CD8-positive, alpha-beta memory T cell (primary cell): ENCODE results near the gene KIF1B. TPM values are rescaled to one million over a fixed set of nuclear protein-coding genes. Genes with fewer than 3 reads are reported as not detected.
A peak's percentile ranks its signal among the peaks of the same experiment; 100 is the strongest.

Experiments
- CTCF ChIA-PET: fragments of 350-600 bp; sonication (Branson Sonifier 250); formaldehyde crosslinking; loops from one replicate; lab custom pipeline; 2021; ENCODE audit warnings: antibody characterized with exemption; lab: Charles Lee
- POLR2A ChIA-PET: fragments of 350-600 bp; sonication (Branson Sonifier 250); formaldehyde crosslinking; loops from one replicate; lab custom pipeline; 2021; ENCODE audit warnings: antibody characterized with exemption; lab: Charles Lee
- DNase-seq, 5 donors: peaks; one replicate each; pipeline versions ENCODE4 v3.0.0 to v3.0.0-alpha.2; 2020 to 2022; ENCODE audit warnings: mixed read lengths in 1 of 5
- H3K27ac ChIP-seq: one replicate; pipeline ENCODE4 v1.7.0; 2013; ENCODE audit warnings: low read depth, mild to moderate bottlenecking, low read length, moderate library complexity
- H3K27me3 ChIP-seq: 2 replicates; pipeline ENCODE4 v1.7.0; 2013; ENCODE audit warnings: low read length, mild to moderate bottlenecking; ENCODE audit not compliant: insufficient read depth, poor library complexity, severe bottlenecking
- H3K36me3 ChIP-seq: 2 replicates; pipeline ENCODE4 v1.7.0; 2013; ENCODE audit warnings: mild to moderate bottlenecking, low read length, moderate library complexity; ENCODE audit not compliant: insufficient read depth
- H3K4me1 ChIP-seq: 2 replicates; pipeline ENCODE4 v1.7.0; 2013; ENCODE audit warnings: mild to moderate bottlenecking, low read length, moderate library complexity; ENCODE audit not compliant: insufficient read depth
- H3K4me3 ChIP-seq: 2 replicates; pipeline ENCODE4 v1.7.0; 2013; ENCODE audit warnings: mild to moderate bottlenecking, low read length
- H3K9me3 ChIP-seq: 2 replicates; pipeline ENCODE4 v1.7.0; 2013; ENCODE audit warnings: mild to moderate bottlenecking, low read length
- H3K27ac Mint-ChIP-seq, 8 donors: one replicate each; pipeline ENCODE4 v1.8.0; 2020 to 2021; ENCODE audit warnings: mixed read lengths in 8 of 8, mild to moderate bottlenecking in 6 of 8, inconsistent platforms in 3 of 8, moderate library complexity in 3 of 8
- H3K27me3 Mint-ChIP-seq, 2 donors: one replicate each; pipeline ENCODE4 v1.8.0; 2020 to 2021; ENCODE audit warnings: mixed read lengths in 2 of 2, mild to moderate bottlenecking in 1 of 2, moderate library complexity in 1 of 2
- H3K36me3 Mint-ChIP-seq, 3 donors: one replicate each; pipeline ENCODE4 v1.8.0; 2020 to 2021; ENCODE audit warnings: mixed read lengths in 3 of 3, inconsistent platforms in 1 of 3, mild to moderate bottlenecking in 1 of 3
- H3K4me1 Mint-ChIP-seq, 3 donors: one replicate each; pipeline ENCODE4 v1.8.0; 2020 to 2021; ENCODE audit warnings: mixed read lengths in 3 of 3, inconsistent platforms in 1 of 3, mild to moderate bottlenecking in 1 of 3
- H3K4me3 Mint-ChIP-seq, 7 donors: one replicate each; pipeline ENCODE4 v1.8.0; 2020 to 2021; ENCODE audit warnings: mixed read lengths in 7 of 7, mild to moderate bottlenecking in 6 of 7, moderate library complexity in 4 of 7, inconsistent platforms in 2 of 7
- H3K9me3 Mint-ChIP-seq, 5 donors: one replicate each; pipeline ENCODE4 v1.8.0; 2020 to 2022; ENCODE audit warnings: mixed read lengths in 5 of 5, mild to moderate bottlenecking in 3 of 5, moderate library complexity in 2 of 5, inconsistent platforms in 1 of 5
- polyA plus RNA-seq: library from polyadenylated mRNA; unstranded; fragments of 300-500 nt; fragmentation: Illumina TruSeq; gene quantifications from one replicate; pipeline ENCODE4 v1.2.3, GENCODE V29; 2021
- total RNA-seq, 2 experiments: library from RNA; stranded (reverse); gene quantifications; one replicate each; pipeline ENCODE4 v1.2.3, GENCODE V29; 2021

The KIF1B gene
- total and polyA plus RNA-seq, 3 experiments from 2014 or later, result 2.6 to 17.8 (median 17.5) TPM

DNA sequence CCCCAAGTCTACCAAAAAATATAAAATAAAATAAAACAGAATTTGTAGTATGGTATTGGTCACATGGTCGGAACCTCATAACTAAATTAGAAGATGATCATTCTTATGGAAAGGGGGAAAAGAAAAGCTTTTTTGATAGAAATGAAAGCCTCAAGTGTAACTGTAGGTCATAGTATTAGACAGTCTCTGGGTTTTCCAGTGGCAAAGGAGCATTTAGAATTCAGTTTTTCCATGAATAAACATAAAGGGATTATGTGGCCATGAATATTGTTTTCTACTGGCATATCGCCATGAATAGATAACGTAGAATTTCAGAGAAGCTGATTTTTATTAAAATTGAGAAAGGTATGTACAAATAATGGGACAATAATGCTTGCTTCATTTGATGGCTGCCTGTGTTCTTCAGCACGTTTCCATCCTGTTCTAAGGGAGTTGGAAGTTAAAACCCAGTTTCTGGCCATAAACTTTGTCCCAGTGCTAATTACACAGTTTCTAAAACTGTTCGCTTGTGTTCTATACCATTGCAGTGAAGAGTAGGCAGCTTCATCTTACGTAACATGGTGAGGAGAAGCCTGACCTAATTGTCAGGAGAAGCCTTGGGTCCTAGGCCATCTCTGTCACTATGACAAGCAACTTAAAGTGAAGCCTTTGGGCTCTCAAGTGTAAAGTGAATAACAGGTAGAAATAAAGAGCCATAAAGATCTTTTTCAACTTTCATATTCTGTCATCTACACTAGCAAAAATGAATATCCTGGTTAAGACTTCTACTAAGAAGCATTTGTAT is 118.0 kb downstream of the KIF1B start:
- POLR2A ChIA-PET, result no interaction called here
- CTCF ChIA-PET, result no interaction called here

DNA sequence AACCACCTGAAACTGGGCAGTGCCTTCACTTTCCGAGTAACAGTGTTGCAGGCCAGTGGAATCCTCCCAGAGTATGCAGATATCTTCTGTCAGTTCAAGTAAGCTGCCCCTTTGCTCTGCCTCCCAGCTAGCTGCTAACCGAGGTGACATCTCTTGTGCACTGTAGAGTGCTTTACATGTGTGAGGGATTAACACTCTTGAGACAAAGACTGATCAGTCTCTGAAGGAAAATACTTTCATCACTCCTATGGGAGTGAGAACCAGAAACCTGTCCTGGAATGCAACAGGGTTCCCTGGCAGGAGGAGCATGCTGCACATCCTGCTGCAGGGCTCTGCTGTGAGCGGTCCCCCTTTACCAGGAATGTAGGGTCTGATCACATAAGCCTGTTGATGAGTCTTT is 127.1 kb downstream of the KIF1B start:
- Histone ChIP-seq H3K27ac (no peak overlapping the region), H3K4me3 (no peak overlapping the region), H3K36me3 (no peaks in the 10 kb centered on the region), H3K27me3 (no peaks in the 10 kb centered on the region), H3K4me1 (no peaks in the 10 kb centered on the region), H3K9me3 (no peaks in the 10 kb centered on the region)
- H3K27me3 Mint-ChIP-seq, result no peaks in the 10 kb centered on the region
- H3K4me1 Mint-ChIP-seq, result no peaks in the 10 kb centered on the region
- H3K36me3 Mint-ChIP-seq, result peaks cover 0 to 74% (median 16%) of the 10 kb centered on the region in 3 donors
- POLR2A ChIA-PET, result no interaction called here
- no peak for DNase-seq
- no peak overlapping the region for H3K4me3 Mint-ChIP-seq
- peak overlapping the region in 1 of 8 donors; percentile 1 for H3K27ac Mint-ChIP-seq
- no peaks in the 10 kb centered on the region for H3K9me3 Mint-ChIP-seq
- CTCF ChIA-PET, result interaction anchor here (1.3 kb wide), 1 partner anchor 128 kb away, joined by 11 read pairs; the partner anchor contains the start of gene KIF1B

More for the DNA sequence above, 118.0 kb downstream of the KIF1B start:
- Mint-ChIP-seq H3K4me3 (no peak overlapping the region), H3K27me3 (no peaks in the 10 kb centered on the region), H3K4me1 (peaks cover 4 to 19% (median 10%) of the 10 kb centered on the region in 3 donors), H3K9me3 (no peaks in the 10 kb centered on the region), H3K27ac (no peak overlapping the region), H3K36me3 (peaks cover 3 to 39% (median 12%) of the 10 kb centered on the region in 3 donors)
- Histone ChIP-seq H3K27ac (no peak overlapping the region), H3K9me3 (no peaks in the 10 kb centered on the region), H3K27me3 (no peaks in the 10 kb centered on the region), H3K4me1 (no peaks in the 10 kb centered on the region), H3K36me3 (peaks cover 7% of the 10 kb centered on the region), H3K4me3 (no peak overlapping the region)
- no peak for DNase-seq

DNA sequence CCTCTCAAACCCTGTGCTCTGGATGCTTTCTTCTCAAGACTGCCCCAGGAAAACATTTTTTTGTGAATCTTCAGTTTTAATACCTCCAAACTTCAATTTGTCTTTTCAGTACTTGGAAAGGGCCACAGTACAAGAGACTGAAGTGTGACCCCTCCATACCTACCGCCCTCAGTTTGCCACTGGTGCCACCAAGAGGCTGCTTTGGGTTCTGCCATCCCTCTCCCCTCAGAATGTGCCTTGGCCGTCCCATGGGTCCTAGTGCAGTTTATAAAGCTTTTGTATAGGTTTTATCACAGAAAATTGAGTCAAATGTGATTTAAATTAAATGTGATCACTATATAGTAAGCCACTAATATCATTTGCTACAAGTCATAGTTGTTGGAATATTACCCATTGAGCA is 127.7 kb downstream of the KIF1B start:
- Mint-ChIP-seq H3K4me3 (no peak overlapping the region), H3K27me3 (no peaks in the 10 kb centered on the region), H3K27ac (peak overlapping the region in 2 of 8 donors; percentile 17 to 68), H3K36me3 (peaks cover 2 to 79% (median 16%) of the 10 kb centered on the region in 3 donors), H3K4me1 (no peaks in the 10 kb centered on the region), H3K9me3 (no peaks in the 10 kb centered on the region)
- DNase-seq, result peak in 4 of 5 donors; percentile 4 to 50 (median 17)
- no peaks in the 10 kb centered on the region for H3K36me3 ChIP-seq
- H3K4me3 ChIP-seq, result no peak overlapping the region
- no peaks in the 10 kb centered on the region for H3K4me1 ChIP-seq
- ChIA-PET CTCF (interaction anchor here (1.3 kb wide), 1 partner anchor 128 kb away, joined by 11 read pairs; the partner anchor contains the start of gene KIF1B), POLR2A (no interaction called here)
- H3K9me3 ChIP-seq, result no peaks in the 10 kb centered on the region
- H3K27me3 ChIP-seq, result no peaks in the 10 kb centered on the region
- no peak overlapping the region for H3K27ac ChIP-seq

DNA sequence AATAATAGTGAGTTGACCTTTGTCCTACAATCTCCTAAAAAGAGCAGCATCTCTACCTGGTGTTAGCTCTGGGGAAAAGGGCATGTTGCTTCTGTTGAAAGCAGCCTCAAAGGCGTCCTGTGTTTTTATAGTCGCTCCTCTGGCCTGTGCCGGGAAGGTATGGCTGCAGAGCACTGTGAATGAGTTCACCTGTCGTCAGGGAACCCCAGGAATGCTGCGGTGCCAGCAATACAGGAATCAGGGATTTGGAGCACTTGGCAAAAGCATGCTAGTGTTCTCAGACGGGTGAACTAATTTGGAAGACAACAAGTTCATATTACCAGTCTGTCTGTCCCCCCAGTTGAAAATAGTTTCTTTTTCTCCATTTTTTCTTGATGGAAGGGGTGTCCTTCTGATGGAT is 128.2 kb downstream of the KIF1B start:
- no peaks in the 10 kb centered on the region for H3K27me3 ChIP-seq
- no peak overlapping the region for H3K27ac ChIP-seq
- CTCF ChIA-PET, result interaction anchor here (1.3 kb wide), 1 partner anchor 129 kb away, joined by 11 read pairs; the partner anchor contains the start of gene KIF1B
- no peaks in the 10 kb centered on the region for H3K9me3 Mint-ChIP-seq
- peaks cover 4 to 82% (median 16%) of the 10 kb centered on the region in 3 donors for H3K36me3 Mint-ChIP-seq
- no peak for DNase-seq
- H3K27ac Mint-ChIP-seq, result no peak overlapping the region
- no peaks in the 10 kb centered on the region for H3K4me1 ChIP-seq
- no peaks in the 10 kb centered on the region for H3K4me1 Mint-ChIP-seq
- POLR2A ChIA-PET, result no interaction called here
- H3K27me3 Mint-ChIP-seq, result no peaks in the 10 kb centered on the region
- H3K9me3 ChIP-seq, result no peaks in the 10 kb centered on the region
- H3K4me3 ChIP-seq, result no peak overlapping the region
- H3K4me3 Mint-ChIP-seq, result no peak overlapping the region
- H3K36me3 ChIP-seq, result no peaks in the 10 kb centered on the region

DNA sequence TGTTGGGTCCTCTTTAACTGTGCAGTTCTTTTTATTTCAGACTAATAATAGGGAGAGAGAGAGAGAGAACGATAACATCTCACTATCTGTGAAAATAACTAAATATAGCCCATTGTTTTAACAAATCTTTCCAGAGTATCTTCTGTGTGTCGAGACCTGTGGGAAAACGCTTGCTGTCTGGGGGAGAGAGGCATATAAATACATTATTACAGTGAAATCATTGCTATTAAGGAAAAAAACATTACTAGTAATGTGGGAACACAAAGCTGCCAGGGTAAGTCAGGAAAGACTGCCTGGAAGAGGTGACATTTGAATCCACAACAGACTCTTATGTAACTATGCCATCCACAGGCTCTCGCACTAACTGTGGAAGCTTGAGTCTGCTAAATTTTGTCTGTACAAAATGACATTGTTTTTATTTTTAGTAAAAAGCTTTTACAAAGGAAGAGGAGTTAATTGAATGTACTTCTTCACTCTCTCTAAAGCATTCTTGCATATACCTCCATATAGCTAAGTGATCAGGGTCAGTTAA is 128.7 kb downstream of the KIF1B start:
- H3K27ac Mint-ChIP-seq, result no peak overlapping the region
- POLR2A ChIA-PET, result no interaction called here

DNA sequence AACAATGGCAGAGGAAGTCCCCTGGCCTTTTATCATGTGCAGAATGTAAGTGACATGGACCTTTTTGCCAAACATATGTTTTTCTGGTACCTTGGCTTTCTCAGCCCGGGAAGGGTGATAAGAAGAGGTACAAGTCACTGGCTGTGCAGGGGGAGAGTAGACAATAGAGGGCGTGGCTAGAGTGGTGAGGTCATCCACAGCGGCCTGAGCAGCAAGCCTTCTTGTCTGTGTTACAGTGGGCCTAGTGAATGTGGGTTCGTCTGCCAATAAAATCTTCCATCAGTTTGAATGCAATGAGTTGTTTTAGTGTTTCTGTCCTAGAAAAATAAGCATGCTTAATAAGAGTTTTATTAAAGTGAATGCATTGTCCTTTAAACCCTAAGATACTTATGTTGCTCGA is 129.4 kb downstream of the KIF1B start:
- no peaks in the 10 kb centered on the region for H3K36me3 ChIP-seq
- no peaks in the 10 kb centered on the region for H3K27me3 ChIP-seq
- H3K4me1 Mint-ChIP-seq, result no peaks in the 10 kb centered on the region
- no peaks in the 10 kb centered on the region for H3K27me3 Mint-ChIP-seq
- H3K4me1 ChIP-seq, result no peaks in the 10 kb centered on the region
- H3K9me3 Mint-ChIP-seq, result no peaks in the 10 kb centered on the region
- H3K36me3 Mint-ChIP-seq, result peaks cover 4 to 86% (median 22%) of the 10 kb centered on the region in 3 donors
- POLR2A ChIA-PET, result no interaction called here
- H3K4me3 ChIP-seq, result no peak overlapping the region
- DNase-seq, result no peak
- H3K27ac ChIP-seq, result no peak overlapping the region
- no peak overlapping the region for H3K27ac Mint-ChIP-seq
- no peak overlapping the region for H3K4me3 Mint-ChIP-seq
- CTCF ChIA-PET, result interaction anchor here (2.3 kb wide), 1 partner anchor 130 kb away, joined by 8 read pairs; the partner anchor contains the start of gene KIF1B
- H3K9me3 ChIP-seq, result no peaks in the 10 kb centered on the region

More for the DNA sequence above, 128.7 kb downstream of the KIF1B start:
- H3K4me3 Mint-ChIP-seq, result no peak overlapping the region
- H3K27ac ChIP-seq, result no peak overlapping the region
- H3K36me3 Mint-ChIP-seq, result peaks cover 4 to 86% (median 20%) of the 10 kb centered on the region in 3 donors
- H3K27me3 Mint-ChIP-seq, result no peaks in the 10 kb centered on the region
- no peak for DNase-seq
- CTCF ChIA-PET, result interaction anchor here (2.3 kb wide), 1 partner anchor 129 kb away, joined by 8 read pairs; the partner anchor contains the start of gene KIF1B
- H3K27me3 ChIP-seq, result no peaks in the 10 kb centered on the region
- no peaks in the 10 kb centered on the region for H3K9me3 Mint-ChIP-seq
- H3K4me3 ChIP-seq, result no peak overlapping the region
- no peaks in the 10 kb centered on the region for H3K36me3 ChIP-seq
- H3K9me3 ChIP-seq, result no peaks in the 10 kb centered on the region
- no peaks in the 10 kb centered on the region for H3K4me1 Mint-ChIP-seq
- H3K4me1 ChIP-seq, result no peaks in the 10 kb centered on the region

DNA sequence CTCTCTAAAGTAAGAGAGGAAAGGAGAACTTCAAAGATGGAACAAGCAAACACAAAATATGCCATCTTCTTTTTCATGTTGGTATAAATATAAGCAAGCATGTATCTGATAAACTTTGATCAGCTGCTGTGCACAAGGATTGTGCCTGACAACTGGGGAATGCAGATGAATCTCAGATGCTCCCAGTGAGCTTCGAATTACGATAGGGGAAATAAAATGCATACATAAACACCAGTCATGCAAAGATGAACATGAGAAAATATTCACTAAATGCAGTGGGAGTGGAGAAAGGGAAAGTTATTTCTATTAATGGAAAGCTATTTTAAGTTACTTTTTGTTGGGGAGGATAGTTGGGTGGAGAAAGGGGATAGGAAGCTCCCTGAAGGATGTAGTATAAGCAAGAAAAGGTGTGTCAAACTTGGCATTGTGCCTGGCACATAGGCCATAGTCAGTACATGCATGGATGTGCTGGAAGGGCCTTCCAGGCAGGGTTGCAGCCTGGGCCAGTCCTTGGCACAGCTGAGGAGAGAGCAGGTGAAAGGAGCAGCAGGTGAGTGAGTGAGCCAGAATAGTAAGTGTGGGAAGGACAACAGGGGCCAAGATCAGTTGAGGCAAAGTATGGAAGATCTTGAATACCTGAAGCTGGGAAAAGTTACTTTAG is 130.7 kb downstream of the KIF1B start:
- Histone ChIP-seq H3K4me3 (no peak overlapping the region), H3K36me3 (no peaks in the 10 kb centered on the region), H3K4me1 (no peaks in the 10 kb centered on the region), H3K27ac (no peak overlapping the region), H3K9me3 (no peaks in the 10 kb centered on the region), H3K27me3 (no peaks in the 10 kb centered on the region)
- POLR2A ChIA-PET, result no interaction called here
- Mint-ChIP-seq H3K27me3 (no peaks in the 10 kb centered on the region), H3K9me3 (no peaks in the 10 kb centered on the region), H3K36me3 (peaks cover 4 to 85% (median 19%) of the 10 kb centered on the region in 3 donors), H3K4me1 (no peaks in the 10 kb centered on the region), H3K27ac (no peak overlapping the region), H3K4me3 (no peak overlapping the region)
- no peak for DNase-seq
- CTCF ChIA-PET, result interaction anchor here (2.3 kb wide), 1 partner anchor 131 kb away, joined by 8 read pairs; the partner anchor contains the start of gene KIF1B
